ENCODE data around the gene MX1.

MX1 gene

GRCh38 chr21:41432562-41433460, 6.8 kb downstream of the MX1 start:
- no peak for DNase-seq

- DNase-seq = no peak
Measured at GRCh38 chr21:41433566-41433965, 7.5 kb downstream of the MX1 start.

GRCh38 chr21:41435706-41436105, 9.7 kb downstream of the MX1 start:
- DNase-seq = no peak

- DNase-seq = no peak
Measured at GRCh38 chr21:41437729-41438128, 11.7 kb downstream of the MX1 start.

GRCh38 chr21:41438425-41439113, 12.5 kb downstream of the MX1 start:
- no peak for DNase-seq

GRCh38 chr21:41439248-41439647, 13.2 kb downstream of the MX1 start:
- no peak for DNase-seq

- DNase-seq = no peak
Measured at GRCh38 chr21:41441546-41441945, 15.5 kb downstream of the MX1 start.

- DNase-seq = no peak
Measured at GRCh38 chr21:41442481-41443186, 16.6 kb downstream of the MX1 start.

- no peak for DNase-seq
Measured at GRCh38 chr21:41443562-41443961, 17.5 kb downstream of the MX1 start.

- DNase-seq = no peak
Measured at GRCh38 chr21:41444703-41445464, 18.8 kb downstream of the MX1 start.

GRCh38 chr21:41445465-41445862, 19.4 kb downstream of the MX1 start:
- no peak for DNase-seq

GRCh38 chr21:41446586-41446985, 20.5 kb downstream of the MX1 start:
- no peak for DNase-seq

GRCh38 chr21:41447356-41447755, 21.3 kb downstream of the MX1 start:
- no peak for DNase-seq

- DNase-seq = no peak
Measured at GRCh38 chr21:41449613-41450012, 23.6 kb downstream of the MX1 start.

- no peak for DNase-seq
Measured at GRCh38 chr21:41451753-41452676, 26.0 kb downstream of the MX1 start.

GRCh38 chr21:41453198-41453597, 27.2 kb downstream of the MX1 start:
- DNase-seq = no peak

- DNase-seq = no peak
Measured at GRCh38 chr21:41453761-41454160, 27.7 kb downstream of the MX1 start.

- no peak for DNase-seq
Measured at GRCh38 chr21:41458121-41458520, 32.1 kb downstream of the MX1 start.

- DNase-seq = no peak
Measured at GRCh38 chr21:41458559-41458958, 32.5 kb downstream of the MX1 start.

- no peak for DNase-seq
Measured at GRCh38 chr21:41459884-41460534, 34.0 kb downstream of the MX1 start.

Data from CD4-positive, alpha-beta T cell treated with Interferon gamma for 1 hour (primary cell).